ENCODE data around the gene GIMAP5.
"Not testable (repeated sequence)": the region's sequence is repeated elsewhere in the genome, so short reads cannot be mapped to it uniquely, and the experiment has no call there.

GIMAP5 gene

DNA sequence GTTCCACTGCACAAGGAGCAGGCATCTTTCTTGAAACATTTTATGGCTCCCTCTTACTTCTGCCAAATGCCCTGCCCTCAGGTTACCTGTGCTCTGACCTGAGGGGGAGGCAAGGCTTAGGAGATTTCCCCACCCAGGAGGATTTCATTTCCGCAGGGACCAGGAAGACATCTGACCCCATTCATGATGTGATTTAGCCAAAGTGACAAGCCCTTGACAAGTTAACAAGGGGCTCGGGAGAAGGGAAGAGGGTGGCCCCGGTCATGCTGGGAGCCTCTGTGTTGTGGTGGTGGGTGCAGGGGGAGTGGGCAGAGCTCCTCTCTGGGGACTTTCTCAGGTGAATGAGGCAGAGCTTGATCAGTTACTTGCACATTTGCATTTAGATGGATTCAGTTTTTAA, 18.9 kb downstream of the GIMAP5 start:
- no peak overlapping the region for H3K4me3 ChIP-seq (ENCODE audit: low read depth, low read length)
- DNase-seq (ENCODE audit: low read depth): no peak

- DNase-seq (ENCODE audit: low read depth): no peak
Observed at GRCh38 chr7:150756858-150757257, 19.6 kb downstream of the GIMAP5 start.

DNA sequence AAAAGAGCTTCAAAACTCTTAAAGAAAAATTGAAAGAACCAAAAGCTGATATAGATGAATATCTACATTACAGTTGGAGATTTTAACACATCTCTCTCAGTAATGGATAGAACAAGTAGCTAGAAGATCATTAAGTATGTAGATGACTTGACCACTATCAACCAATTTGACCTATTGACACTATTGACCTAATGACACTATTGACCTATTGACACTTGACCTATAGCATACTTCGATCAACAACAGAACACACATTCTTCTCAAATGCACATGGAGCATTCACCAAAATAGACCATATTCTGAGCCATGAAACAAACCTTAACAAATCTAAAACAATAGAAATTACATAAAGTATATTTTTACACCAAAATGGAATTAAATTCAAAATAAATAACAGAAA, 22.3 kb downstream of the GIMAP5 start:
- H3K4me3 ChIP-seq (ENCODE audit: low read depth, low read length): no peak overlapping the region
- DNase-seq (ENCODE audit: low read depth): no peak

More at GRCh38 chr7:150756858-150757257, 19.6 kb downstream of the GIMAP5 start:
- H3K4me3 ChIP-seq (ENCODE audit: low read depth, low read length): no peak overlapping the region

DNA sequence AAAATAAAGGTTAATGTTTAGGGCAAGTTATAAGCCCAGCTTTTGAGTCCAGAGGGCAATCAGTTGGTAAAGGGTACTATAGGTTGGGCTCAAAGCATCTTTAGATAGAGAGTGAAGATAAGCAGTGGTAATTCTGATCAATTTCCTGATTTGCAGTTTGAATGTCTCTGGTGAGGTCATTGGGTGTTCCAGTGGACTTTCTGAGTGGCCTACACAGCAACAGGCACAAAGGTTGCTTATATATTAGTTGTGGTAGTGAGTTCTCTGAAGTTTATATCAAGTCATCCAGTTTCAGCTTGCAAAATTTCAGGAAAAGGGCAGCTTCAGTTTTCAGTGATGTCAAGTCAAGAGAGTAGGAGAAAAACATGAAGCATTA, 29.1 kb downstream of the GIMAP5 start:
- no peak for DNase-seq (ENCODE audit: low read depth)
- H3K4me3 ChIP-seq (ENCODE audit: low read depth, low read length): no peak overlapping the region

GRCh38 chr7:150769768-150770167, 32.5 kb downstream of the GIMAP5 start:
- no peak overlapping the region for H3K4me3 ChIP-seq (ENCODE audit: low read depth, low read length)
- DNase-seq (ENCODE audit: low read depth): no peak

DNA sequence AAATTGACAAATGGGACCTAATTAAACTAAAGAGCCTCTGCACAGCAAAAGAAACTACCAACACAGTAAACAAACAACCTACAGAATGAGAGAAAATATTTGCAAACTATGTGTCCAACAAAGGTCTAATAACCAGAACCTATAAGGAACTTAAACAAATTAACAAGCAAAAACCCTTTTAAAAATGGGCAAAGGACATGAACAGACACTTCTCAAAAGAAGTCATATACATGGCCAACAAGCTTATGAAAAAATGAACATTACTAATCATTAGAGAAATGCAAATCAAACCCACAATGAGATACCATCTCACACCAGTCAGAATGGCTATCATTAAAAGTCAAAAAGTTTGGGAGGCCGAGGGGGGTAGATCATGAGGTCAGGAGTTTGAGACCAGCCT, 36.9 kb downstream of the GIMAP5 start:
- DNase-seq (ENCODE audit: low read depth): not testable (repeated sequence)

DNA sequence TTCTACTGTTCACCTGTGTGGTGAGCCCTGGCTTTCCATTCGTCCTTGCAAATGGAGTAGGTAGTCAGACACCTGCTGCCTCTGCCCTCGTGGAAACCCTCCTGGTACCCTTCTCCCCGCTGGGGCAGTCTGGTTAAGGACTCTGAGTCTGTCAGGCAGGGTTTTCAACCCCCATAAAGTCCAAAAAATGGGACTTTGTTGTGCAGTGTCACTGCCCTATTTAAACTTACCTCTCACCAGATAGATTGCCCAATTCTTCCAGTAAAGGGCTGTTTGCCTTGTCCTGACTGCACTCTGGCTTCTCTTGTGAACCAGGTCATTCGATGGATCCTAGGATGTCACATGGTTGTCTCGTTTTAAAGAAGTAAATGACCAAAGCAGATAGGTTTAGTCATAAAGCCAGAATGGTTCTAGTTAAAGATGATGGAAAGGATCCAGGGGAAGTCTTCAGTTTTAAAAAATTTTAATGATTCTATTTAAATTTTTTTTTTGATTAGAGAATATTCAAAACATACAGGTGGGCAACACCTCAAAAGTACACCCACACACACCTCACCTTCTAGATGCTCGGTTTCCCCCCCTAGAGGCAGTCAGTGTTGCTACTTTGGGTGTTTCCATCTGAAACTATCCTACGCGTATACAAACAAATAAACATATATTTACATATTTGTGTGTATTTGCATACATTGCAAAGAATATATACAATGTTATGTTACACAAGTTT, 41.0 kb downstream of the GIMAP5 start:
- DNase-seq (ENCODE audit: low read depth): no peak
- no peak overlapping the region for H3K4me3 ChIP-seq (ENCODE audit: low read depth, low read length)

More for the DNA sequence above, 36.9 kb downstream of the GIMAP5 start:
- not testable (repeated sequence) for H3K4me3 ChIP-seq (ENCODE audit: low read depth, low read length)

GRCh38 chr7:150778738-150779301, 41.6 kb downstream of the GIMAP5 start:
- DNase-seq (ENCODE audit: low read depth): peak; percentile 56
- no peak overlapping the region for H3K4me3 ChIP-seq (ENCODE audit: low read depth, low read length)

DNA sequence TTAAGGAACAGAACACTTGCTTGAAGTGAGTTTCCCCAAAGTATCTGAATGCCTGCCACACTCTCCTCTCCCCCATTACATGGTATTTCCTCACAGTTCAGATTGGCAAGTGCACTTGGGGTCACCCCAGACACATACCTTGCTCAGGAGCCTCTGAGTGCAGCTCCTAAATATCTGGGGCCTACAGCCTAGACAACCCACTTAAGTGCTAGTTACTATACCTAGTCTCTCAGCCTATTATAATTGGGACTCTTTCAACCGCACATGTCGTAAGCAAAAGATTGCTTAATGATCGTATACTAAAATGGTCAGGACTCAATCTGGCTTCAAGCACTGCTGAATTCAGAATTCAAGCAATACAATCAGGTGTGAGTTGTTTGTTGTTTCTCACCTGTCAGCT, 43.1 kb downstream of the GIMAP5 start:
- no peak overlapping the region for H3K4me3 ChIP-seq (ENCODE audit: low read depth, low read length)
- DNase-seq (ENCODE audit: low read depth): no peak

DNA sequence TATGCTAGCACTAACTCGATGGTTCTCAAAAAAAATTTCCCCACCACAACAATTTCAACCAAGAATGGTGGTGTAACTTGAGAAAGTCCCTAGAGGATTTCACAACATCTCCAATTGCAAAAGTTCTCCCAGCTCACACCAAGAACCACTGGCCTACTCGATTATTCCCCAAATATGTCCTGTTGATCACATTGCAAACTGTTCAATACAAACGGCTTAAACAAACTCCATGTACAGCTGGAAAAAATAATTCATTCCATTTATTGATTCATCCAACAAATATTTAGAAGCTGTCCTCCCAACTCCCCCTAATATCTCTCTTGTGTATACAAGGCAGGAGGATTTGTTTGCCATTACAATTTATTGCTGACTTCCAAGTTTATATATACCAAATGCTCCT, 43.9 kb downstream of the GIMAP5 start:
- no peak overlapping the region for H3K4me3 ChIP-seq (ENCODE audit: low read depth, low read length)
- DNase-seq (ENCODE audit: low read depth): peak; percentile 89

DNA sequence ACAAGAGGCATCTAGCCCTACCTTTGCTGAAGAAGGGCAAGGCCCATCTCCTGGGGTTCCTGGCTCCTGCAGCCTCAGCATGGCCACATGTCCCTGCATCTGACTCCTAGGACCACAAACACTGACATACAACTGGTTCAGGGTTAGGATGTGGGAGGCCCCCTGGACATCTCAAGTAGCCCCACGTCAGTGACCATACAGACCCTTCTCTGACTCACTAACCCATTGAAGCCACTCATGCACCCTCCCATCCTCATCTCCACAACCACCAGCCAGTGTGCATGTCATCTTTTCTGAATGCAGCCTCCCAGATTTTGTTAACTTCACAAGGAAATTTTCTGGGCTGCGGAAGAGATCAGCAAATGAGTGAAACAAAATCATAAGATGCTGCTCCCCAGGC, 44.7 kb downstream of the GIMAP5 start:
- DNase-seq (ENCODE audit: low read depth): no peak
- H3K4me3 ChIP-seq (ENCODE audit: low read depth, low read length): no peak overlapping the region

GRCh38 chr7:150784120-150784736, 47.0 kb downstream of the GIMAP5 start:
- H3K4me3 ChIP-seq (ENCODE audit: low read depth, low read length): no peak overlapping the region
- DNase-seq (ENCODE audit: low read depth): no peak

- H3K4me3 ChIP-seq (ENCODE audit: low read depth, low read length): no peak overlapping the region
- DNase-seq (ENCODE audit: low read depth): no peak
Observed at GRCh38 chr7:150784954-150785353, 47.7 kb downstream of the GIMAP5 start.

- no peak overlapping the region for H3K4me3 ChIP-seq (ENCODE audit: low read depth, low read length)
- no peak for DNase-seq (ENCODE audit: low read depth)
Observed at GRCh38 chr7:150787321-150788281, 50.4 kb downstream of the GIMAP5 start.

- no peak overlapping the region for H3K4me3 ChIP-seq (ENCODE audit: low read depth, low read length)
- DNase-seq (ENCODE audit: low read depth): peak; percentile 92
Observed at GRCh38 chr7:150788474-150789269, 51.5 kb downstream of the GIMAP5 start.

DNA sequence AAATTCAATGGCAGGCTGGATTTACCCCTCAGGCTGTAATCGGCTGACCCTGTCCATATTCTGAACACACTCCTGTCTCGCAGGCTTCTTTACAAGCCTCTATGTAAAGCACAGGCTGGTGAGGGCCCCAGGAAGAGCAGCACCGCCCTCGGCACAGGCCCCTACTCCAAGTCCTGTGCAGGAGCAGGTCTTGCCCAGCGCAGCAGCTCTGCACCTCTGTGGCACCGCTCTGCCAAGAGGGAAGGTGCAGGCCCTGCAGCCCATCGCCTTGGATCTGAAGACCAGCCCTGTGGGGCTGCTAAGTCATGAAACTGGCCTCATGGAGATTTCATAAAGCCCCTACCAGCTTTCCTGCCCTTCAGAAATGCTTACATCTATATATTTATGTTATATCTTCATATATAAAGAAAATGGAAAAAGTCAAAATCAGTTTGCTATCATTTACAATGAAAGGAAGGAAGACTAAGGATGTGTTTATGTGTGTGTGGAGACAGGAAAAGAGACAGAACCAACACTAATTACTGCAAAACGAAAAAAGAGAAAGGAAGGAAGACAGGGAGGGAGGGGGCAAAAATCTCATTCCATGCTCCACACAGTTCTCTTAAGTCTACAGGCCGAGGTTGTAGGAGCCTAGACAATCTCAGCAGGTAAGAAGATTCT, 53.3 kb downstream of the GIMAP5 start:
- DNase-seq (ENCODE audit: low read depth): no peak
- no peak overlapping the region for H3K4me3 ChIP-seq (ENCODE audit: low read depth, low read length)

- no peak for DNase-seq (ENCODE audit: low read depth)
- H3K4me3 ChIP-seq (ENCODE audit: low read depth, low read length): no peak overlapping the region
Observed at GRCh38 chr7:150791304-150791703, 54.1 kb downstream of the GIMAP5 start.

DNA sequence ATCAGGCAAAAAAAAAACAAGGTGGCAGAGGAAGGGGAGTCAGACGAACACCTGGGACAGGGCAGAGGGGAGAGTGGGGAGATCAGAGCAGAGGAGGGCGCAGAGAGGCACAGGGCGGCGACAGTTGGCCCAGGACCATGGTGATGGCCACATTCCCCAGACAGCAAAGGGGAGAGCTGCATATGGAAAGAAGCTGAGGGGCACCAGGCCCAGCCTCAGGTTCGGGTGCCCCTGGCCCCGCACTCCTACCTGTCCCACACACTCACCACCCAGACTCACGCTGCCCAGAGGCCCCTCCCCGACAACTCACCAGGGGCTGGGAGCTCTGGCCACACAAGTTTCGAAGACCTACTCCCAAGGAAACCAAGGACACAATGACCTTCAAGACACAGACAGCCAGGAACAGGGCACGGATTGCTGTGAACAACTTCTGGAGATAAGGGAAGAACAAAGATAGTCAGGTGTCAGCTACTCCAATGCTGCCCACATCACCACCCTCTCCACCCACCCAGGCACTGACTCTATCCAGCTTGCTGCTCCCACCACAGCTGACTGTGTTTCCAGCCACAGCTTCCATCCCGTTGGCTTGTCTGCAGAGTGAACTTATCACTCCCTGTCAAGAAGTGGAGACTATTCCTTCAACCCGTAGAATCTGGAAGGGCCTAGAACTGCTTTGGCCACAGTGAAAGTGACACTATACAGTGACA, 54.7 kb downstream of the GIMAP5 start:
- H3K4me3 ChIP-seq (ENCODE audit: low read depth, low read length): no peak overlapping the region
- no peak for DNase-seq (ENCODE audit: low read depth)
